GM12878 (cell line): Measurements from ENCODE around the gene MYH9. TPM values are rescaled to one million over a fixed set of nuclear protein-coding genes. Genes with fewer than 3 reads are reported as not detected.

ENCODE experiments used
- ATAC-seq: fragments of 200-7000 bp; cut with Tn5 transposase; 3 replicates; pipeline ENCODE4 v1.9.1; 2020; ENCODE audit warnings: mild to moderate bottlenecking, moderate library complexity
- BruUV-seq: library from RNA; stranded (reverse); fragments of 400-500 nt; replicated peaks from 2 replicates; lab custom pipeline; 2021; lab: Mats Ljungman, UMichigan
- CTCF ChIA-PET: fragments of 300-600 bp; sonication (Branson Sonifier 250); formaldehyde crosslinking; extraction: SDS; loops from one replicate; lab custom pipeline; 2021; ENCODE audit warnings: inconsistent platforms; lab: Yijun Ruan, JAX
- POLR2A ChIA-PET: fragments of 350-600 bp; formaldehyde crosslinking; extraction: SDS; loops from one replicate; lab custom pipeline; 2021; ENCODE audit warnings: inconsistent platforms; lab: Charles Lee
- RAD21 ChIA-PET: fragments of 300-600 bp; sonication (Branson Sonifier 250); formaldehyde crosslinking; loops from one replicate; lab custom pipeline; 2023; ENCODE audit warnings: antibody characterized with exemption; ENCODE audit not compliant: unreplicated experiment; lab: Charles Lee
- SMC1A ChIA-PET: fragments of 300-600 bp; sonication (Branson Sonifier 250); formaldehyde crosslinking; loops from one replicate; lab custom pipeline; 2023; ENCODE audit not compliant: unreplicated experiment, uncharacterized antibody; lab: Charles Lee
- DNase-seq: peaks from one replicate; pipeline ENCODE4 v3.0.0-alpha.2; 2011; ENCODE audit warnings: low read depth, low spot score
- FAIRE-seq: peaks from 3 replicates; lab custom pipeline; 2011; peaks lifted over from hg19 to GRCh38; lab: Jason Lieb, UNC
- H2AFZ ChIP-seq: 2 replicates; pipeline ENCODE4 v1.6.0; 2011; ENCODE audit warnings: low read depth, low read length, control low read depth; ENCODE audit not compliant: control insufficient read depth
- H3K27ac ChIP-seq: 2 replicates; pipeline ENCODE4 v1.5.1; 2011; ENCODE audit warnings: control low read depth; ENCODE audit not compliant: control insufficient read depth, insufficient read depth
- H3K27me3 ChIP-seq, 2 experiments: replicated peaks in 1 of 2; 2 replicates each; pipeline versions ENCODE4 v1.6.0 to v1.6.1; 2011; ENCODE audit warnings: low read length in 1 of 2; ENCODE audit not compliant: control insufficient read depth in 2 of 2, insufficient read depth in 2 of 2
- H3K36me3 ChIP-seq, 2 experiments: 2 replicates each; pipeline ENCODE4 v1.5.1; 2011; ENCODE audit warnings: low read length in 1 of 2; ENCODE audit not compliant: control insufficient read depth in 2 of 2, insufficient read depth in 2 of 2
- H3K4me1 ChIP-seq: 2 replicates; pipeline ENCODE4 v1.6.1; 2011; ENCODE audit warnings: mild to moderate bottlenecking, low read length, moderate library complexity, mixed read lengths; ENCODE audit not compliant: control insufficient read depth, insufficient read depth
- H3K4me2 ChIP-seq: 2 replicates; pipeline ENCODE4 v1.6.0; 2011; ENCODE audit warnings: control low read depth; ENCODE audit not compliant: control insufficient read depth, insufficient read depth
- H3K4me3 ChIP-seq: fragments of 200-600 bp; sonication (generic); 2 replicates; pipeline ENCODE4 v1.5.1; 2016
- H3K79me2 ChIP-seq: 2 replicates; pipeline ENCODE4 v1.6.0; 2011; ENCODE audit warnings: low read length; ENCODE audit not compliant: control insufficient read depth, insufficient read depth
- H3K9ac ChIP-seq: 2 replicates; pipeline ENCODE4 v1.8.0; 2011; ENCODE audit warnings: low read length, control low read depth, mixed read lengths; ENCODE audit not compliant: control insufficient read depth, insufficient read depth
- H3K9me3 ChIP-seq: replicated peaks from 3 replicates; pipeline ENCODE4 v1.5.1; 2011; ENCODE audit warnings: mild to moderate bottlenecking, low read length; ENCODE audit not compliant: control insufficient read depth, insufficient read depth
- H4K20me1 ChIP-seq: 2 replicates; pipeline ENCODE4 v1.6.0; 2011; ENCODE audit not compliant: control insufficient read depth, insufficient read depth
- IKZF2 ChIP-seq, 2 experiments: fragments of 450-650 bp; IDR thresholded peaks; 2 replicates each; pipeline ENCODE4 v1.6.1; 2017; ENCODE audit warnings: mild to moderate bottlenecking in 2 of 2, moderate library complexity in 2 of 2
- SMAD1 ChIP-seq: fragments of 450-650 bp; IDR thresholded peaks from 2 replicates; pipeline ENCODE4 v1.6.1; 2018; ENCODE audit warnings: mild to moderate bottlenecking, low read depth; ENCODE audit not compliant: partially characterized antibody
- SREBF1 ChIP-seq: IDR thresholded peaks from 2 replicates; pipeline ENCODE4 v1.6.1; 2012; ENCODE audit warnings: mild to moderate bottlenecking, low read length
- WGBS: methylation state at CpG from one replicate; pipeline ENCODE4 v1.1.6; 2016; ENCODE audit warnings: low lambda C conversion rate; ENCODE audit not compliant: insufficient replicate concordance, insufficient coverage; ENCODE audit errors: missing lambda C conversion rate; 5-methylcytosine and 5-hydroxymethylcytosine counted together
- in situ Hi-C: fragments of 300-500 bp; cut with MboI; formaldehyde crosslinking; loops from 9 replicates; pipeline ENCODE4 v1.14.3; 2018; ENCODE audit warnings: mixed read lengths
- intact Hi-C: fragments of 100-400 bp; cut with micrococcal nuclease; formaldehyde crosslinking; loops from one replicate; pipeline ENCODE4 v1.14.2; 2022; ENCODE audit not compliant: unreplicated experiment
- polyA plus RNA-seq, 11 experiments: library from polyadenylated mRNA; depleted of rRNA in 4 of 11; unstranded in 6 of 11; stranded (reverse) in 5 of 11; fragments of >200 nt; fragmentation: Nextera tagmentation in 4 of 11; fragmentation: Illumina TruSeq in 1 of 11; extraction: Ambion mirVana in 4 of 11; extraction: Trizol in 1 of 11; gene quantifications; 1 replicate in 1 of 11; 2 replicates in 10 of 11; pipeline versions ENCODE4 v1.2.1 to v1.2.3, GENCODE V29; 2011 to 2016; ENCODE audit warnings: inconsistent platforms in 2 of 11, missing spikeins in 2 of 11, low read depth in 1 of 11
- total RNA-seq, 4 experiments: library from RNA; depleted of rRNA in 3 of 4; stranded (reverse); fragments of >200 nt in 3 of 4; fragmentation: Illumina TruSeq in 1 of 4; extraction: Trizol in 1 of 4; gene quantifications; 2 replicates each; pipeline versions ENCODE4 v1.2.1 to v1.2.3, GENCODE V29; 2013 to 2021
- TF ChIP-seq, protein P1 (sequence below): IDR thresholded peaks from 2 replicates; pipeline ENCODE4 v1.6.1; 2011; ENCODE audit warnings: borderline replicate concordance, low read depth, mild to moderate bottlenecking, moderate library complexity, mixed read lengths, low read length; ENCODE audit not compliant: insufficient read depth; ENCODE audit errors: extremely low read length

MYH9 gene
- total and polyA plus RNA-seq, 10 of the 15 experiments (the other 5 are each of a cell fraction or from before 2014, with no cell fraction given) = 5.1 to 525 (median 145) TPM

DNA sequence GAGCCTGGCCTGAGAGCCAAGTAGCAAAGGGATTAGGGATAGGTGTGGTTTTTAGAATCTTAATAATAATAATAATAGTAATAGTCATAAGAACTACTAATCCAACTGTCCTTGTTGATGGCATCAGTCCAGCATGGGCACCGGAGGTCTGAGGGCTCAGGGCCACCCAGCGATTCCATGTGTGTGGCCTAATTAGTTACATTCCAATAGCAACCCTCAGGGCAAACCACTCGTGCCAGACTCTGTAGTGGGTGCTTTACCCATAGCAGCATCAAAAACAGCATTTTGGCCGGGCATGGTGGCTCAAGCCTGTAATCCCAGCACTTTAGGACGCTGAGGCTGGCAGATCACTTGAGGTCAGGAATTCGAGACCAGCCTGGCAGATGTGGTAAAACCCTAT is 19.0 kb upstream of the MYH9 start:
- FAIRE-seq (no peak), DNase-seq (no peak), ATAC-seq (no peak)
- peaks cover 12% of the 10 kb centered on the region for H3K4me1 ChIP-seq
- intact Hi-C loops (no loop called here), in situ Hi-C loops (no loop called here)
- ChIA-PET RAD21 (no interaction called here), SMC1A (interaction anchor here (1.0 kb wide), 1 partner anchor 48 kb away, joined by 3 read pairs; no protein-coding TSS in a partner anchor), CTCF (no interaction called here), POLR2A (no interaction called here)
- no peaks in the 10 kb centered on the region for H4K20me1 ChIP-seq
- 82% methylated on average over 6 of the region's 6 CpGs for WGBS
- H3K9ac ChIP-seq = no peak overlapping the region
- no peaks in the 10 kb centered on the region for H3K79me2 ChIP-seq
- H3K9me3 ChIP-seq = no peaks in the 10 kb centered on the region
- H2AFZ ChIP-seq = no peak overlapping the region
- BruUV-seq = no TSS peak
- no peak overlapping the region for H3K27ac ChIP-seq
- H3K36me3 ChIP-seq = no peaks in the 10 kb centered on the region
- TF ChIP-seq SMAD1 = no peak
- TF ChIP-seq IKZF2 (IDR thresholded peaks at IDR 0.05) = no peak
- TF ChIP-seq, protein P1, sequence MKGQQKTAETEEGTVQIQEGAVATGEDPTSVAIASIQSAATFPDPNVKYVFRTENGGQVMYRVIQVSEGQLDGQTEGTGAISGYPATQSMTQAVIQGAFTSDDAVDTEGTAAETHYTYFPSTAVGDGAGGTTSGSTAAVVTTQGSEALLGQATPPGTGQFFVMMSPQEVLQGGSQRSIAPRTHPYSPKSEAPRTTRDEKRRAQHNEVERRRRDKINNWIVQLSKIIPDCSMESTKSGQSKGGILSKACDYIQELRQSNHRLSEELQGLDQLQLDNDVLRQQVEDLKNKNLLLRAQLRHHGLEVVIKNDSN = no peak
- TF ChIP-seq SREBF1 = no peak
- no peak overlapping the region for H3K4me3 ChIP-seq
- H3K27me3 ChIP-seq = no peaks in the 10 kb centered on the region
- no peak overlapping the region for H3K4me2 ChIP-seq
